Cardiac fibroblast (primary cell): ENCODE results near the gene KRTAP20-4.

Source experiments
- DNase-seq, 2 donors: peaks; one replicate each; pipeline versions ENCODE4 v3.0.0 to v3.0.0-alpha.2; 2010; ENCODE audit warnings: low read depth in 2 of 2
- H3K4me3 ChIP-seq, 2 donors: replicated peaks in 1 of 2; 1 replicate in 1 of 2; 2 replicates in 1 of 2; pipeline ENCODE4 v1.5.1; 2011; ENCODE audit warnings: low read depth in 2 of 2, low read length in 2 of 2, mild to moderate bottlenecking in 2 of 2, moderate library complexity in 1 of 2
- CTCF ChIP-seq: IDR thresholded peaks from one replicate; pipeline ENCODE4 v1.5.1; 2011; ENCODE audit warnings: low read depth, mild to moderate bottlenecking, low read length, inconsistent platforms

The KRTAP20-4 gene

DNA sequence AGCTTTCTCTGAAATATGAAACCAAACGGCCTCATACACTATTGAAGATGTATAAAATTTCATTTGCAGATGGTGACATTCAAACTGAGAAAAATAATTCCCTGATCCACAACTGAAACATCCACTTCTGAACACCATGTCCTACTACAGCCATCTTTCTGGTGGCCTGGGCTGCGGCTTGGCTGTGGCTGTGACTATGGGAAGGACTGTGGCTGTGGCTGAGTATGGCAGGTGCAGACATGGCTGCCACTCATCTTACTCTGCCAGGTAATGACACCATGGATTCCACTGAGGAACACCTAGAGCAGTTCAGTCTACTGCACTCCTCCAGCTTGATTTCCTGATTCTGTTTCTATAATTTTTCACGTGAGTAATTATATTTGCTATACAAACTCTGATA, at the start of gene KRTAP20-4:
TSS of gene KRTAP20-4 (plus strand) at position 106 of the 400 bp plus-strand sequence.
- no peak for DNase-seq
- H3K4me3 ChIP-seq = no peak within 1 kb of the TSS
- TF ChIP-seq CTCF = no peak

DNA sequence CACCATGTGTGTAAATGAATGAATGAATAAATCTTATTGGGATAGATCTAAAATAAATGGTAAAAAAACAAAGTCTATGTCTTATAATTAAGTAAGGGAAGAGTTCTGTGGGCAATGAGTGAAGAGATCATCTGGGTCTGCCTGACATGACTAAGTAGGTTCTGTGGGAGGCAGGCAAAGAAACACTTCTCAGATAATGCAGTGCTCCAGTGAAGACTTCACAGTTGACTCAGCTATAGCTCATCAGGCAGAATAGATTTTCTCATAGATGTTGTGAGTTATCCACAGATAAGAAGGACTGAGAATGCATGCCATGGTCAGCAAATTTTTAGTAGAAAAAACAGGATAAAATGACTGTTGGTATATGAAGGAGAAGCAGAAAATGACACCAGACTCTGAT, 42.7 kb upstream of the KRTAP20-4 start:
- no peak for DNase-seq
- no peak for TF ChIP-seq CTCF
- no peak overlapping the region for H3K4me3 ChIP-seq

GRCh38 chr21:30579346-30579745, 41.1 kb upstream of the KRTAP20-4 start:
- no peak for DNase-seq
- TF ChIP-seq CTCF = no peak
- H3K4me3 ChIP-seq = no peak overlapping the region

DNA sequence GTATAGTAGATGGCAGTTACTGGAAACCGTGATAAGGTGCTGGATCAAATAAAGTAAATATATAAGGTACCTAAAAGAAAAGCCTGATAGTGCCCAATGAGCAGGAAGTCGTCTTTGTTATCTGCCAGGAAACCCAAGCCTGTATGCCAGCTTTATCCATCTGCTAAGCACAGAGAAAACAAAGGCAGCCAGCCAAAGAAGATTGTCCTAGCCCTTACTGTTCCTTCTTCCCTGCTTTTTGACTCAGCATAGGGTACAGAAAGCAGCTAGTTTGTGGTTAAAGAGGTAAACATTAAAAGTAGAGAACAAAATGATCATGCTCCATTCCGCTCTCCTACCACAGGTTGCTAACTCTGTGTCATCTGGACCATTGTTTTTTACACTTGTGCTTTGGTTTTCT, 40.3 kb upstream of the KRTAP20-4 start:
- DNase-seq = no peak
- no peak for TF ChIP-seq CTCF
- H3K4me3 ChIP-seq = no peak overlapping the region

DNA sequence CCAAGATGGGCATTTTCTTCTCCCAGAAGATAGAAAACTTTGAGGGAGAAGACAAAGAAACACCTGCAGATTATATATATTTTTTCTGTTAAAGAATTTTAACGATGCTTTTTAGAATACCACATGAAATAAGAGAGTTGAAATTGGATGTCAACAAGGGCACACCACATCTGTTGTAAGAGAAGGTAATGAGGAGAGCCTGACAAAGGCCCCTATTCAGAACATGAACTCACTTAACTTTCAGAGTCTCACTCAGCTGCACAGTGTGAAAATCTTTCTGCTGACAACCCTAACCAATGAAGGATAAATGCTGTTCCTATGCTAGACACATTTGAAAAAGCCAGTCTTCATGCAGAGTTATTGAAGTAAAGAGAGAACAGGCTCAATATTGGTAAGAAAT, 37.6 kb upstream of the KRTAP20-4 start:
- no peak overlapping the region for H3K4me3 ChIP-seq
- no peak for TF ChIP-seq CTCF
- DNase-seq = no peak

DNA sequence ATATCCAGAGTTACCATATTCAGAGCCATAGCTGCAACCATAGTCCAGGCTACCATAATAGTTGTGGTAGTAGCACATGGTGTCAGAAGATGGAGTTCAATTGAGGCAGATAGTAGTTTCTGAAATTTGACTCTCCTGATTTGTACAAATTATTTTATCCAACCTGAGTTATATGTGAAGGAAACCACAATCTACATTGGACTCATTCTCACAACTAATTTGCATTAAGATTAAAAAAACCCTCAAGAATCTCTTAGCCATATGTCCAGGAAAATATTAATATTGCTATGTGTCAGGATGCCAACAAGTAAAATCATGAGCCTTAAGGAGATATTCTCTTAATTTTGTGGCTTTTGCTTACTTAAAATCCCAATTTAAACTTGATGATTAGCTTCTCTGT, 30.1 kb upstream of the KRTAP20-4 start, which contains the start of gene KRTAP22-2:
TSS of gene KRTAP22-2 (minus strand) at position 101 of the 400 bp plus-strand sequence.
- DNase-seq = no peak
- TF ChIP-seq CTCF = no peak
- H3K4me3 ChIP-seq = no peak within 1 kb of the TSS

DNA sequence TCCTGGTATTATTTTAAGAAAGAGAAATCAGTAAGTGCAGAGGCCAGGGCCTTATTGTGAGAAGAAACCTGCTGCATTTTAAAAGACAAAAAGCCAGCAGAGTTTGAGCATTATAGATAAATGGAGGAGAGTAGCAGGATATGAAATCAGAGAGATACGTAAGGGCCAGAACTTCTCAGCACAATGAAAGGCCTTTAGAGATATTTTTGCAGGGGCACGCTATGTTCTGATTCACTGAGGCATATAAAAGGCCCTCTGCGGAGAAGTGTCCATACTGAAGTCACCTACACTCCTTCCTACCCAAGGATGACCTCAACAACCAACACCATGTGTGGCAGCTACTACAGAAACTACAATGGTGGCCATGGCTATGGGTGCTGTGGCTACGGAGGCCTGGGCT, 28.3 kb upstream of the KRTAP20-4 start, which contains the start of gene KRTAP6-3:
TSS of gene KRTAP6-3 (plus strand) at position 301 of the 400 bp plus-strand sequence. CDS start at position 307, 6 bp downstream.
- no peak for TF ChIP-seq CTCF
- DNase-seq = no peak
- H3K4me3 ChIP-seq = no peak within 1 kb of the TSS
